HG03342 (cell line): ENCODE results near the gene ETNK1.
A peak's percentile ranks its signal among the peaks of the same experiment; 100 is the strongest.
"Not testable (repeated sequence)": the region's sequence is repeated elsewhere in the genome, so short reads cannot be mapped to it uniquely, and the experiment has no call there.

Experiments
- ATAC-seq: cut with Tn5 transposase; IDR thresholded peaks from one replicate; pipeline ENCODE4 v1.9.1; 2021; ENCODE audit warnings: mild to moderate bottlenecking, moderate library complexity; ENCODE audit not compliant: unreplicated experiment

ETNK1 gene

GRCh38 chr12:22686193-22686592, 61.2 kb downstream of the ETNK1 start:
- ATAC-seq: no peak

GRCh38 chr12:22687361-22688076, 62.5 kb downstream of the ETNK1 start:
- ATAC-seq: peak; percentile 81

- no peak for ATAC-seq
Measured at GRCh38 chr12:22689876-22690275, 64.9 kb downstream of the ETNK1 start.

GRCh38 chr12:22691319-22691718, 66.3 kb downstream of the ETNK1 start:
- no peak for ATAC-seq

GRCh38 chr12:22692467-22692866, 67.5 kb downstream of the ETNK1 start:
- ATAC-seq: not testable (repeated sequence)

GRCh38 chr12:22692964-22693555, 68.1 kb downstream of the ETNK1 start:
- ATAC-seq: no peak

GRCh38 chr12:22698576-22698975, 73.6 kb downstream of the ETNK1 start:
- no peak for ATAC-seq

- ATAC-seq: not testable (repeated sequence)
Measured at GRCh38 chr12:22699705-22700104, 74.7 kb downstream of the ETNK1 start.

- ATAC-seq: no peak
Measured at GRCh38 chr12:22700106-22700505, 75.1 kb downstream of the ETNK1 start.

- not testable (repeated sequence) for ATAC-seq
Measured at GRCh38 chr12:22701216-22701809, 76.3 kb downstream of the ETNK1 start.

- no peak for ATAC-seq
Measured at GRCh38 chr12:22702690-22703089, 77.7 kb downstream of the ETNK1 start.

- ATAC-seq: peak; percentile 88
Measured at GRCh38 chr12:22709292-22709691, 84.3 kb downstream of the ETNK1 start.

- ATAC-seq: no peak
Measured at GRCh38 chr12:22712083-22712482, 87.1 kb downstream of the ETNK1 start.

- no peak for ATAC-seq
Measured at GRCh38 chr12:22715254-22715653, 90.3 kb downstream of the ETNK1 start.

GRCh38 chr12:22719745-22720144, 94.8 kb downstream of the ETNK1 start:
- ATAC-seq: no peak

GRCh38 chr12:22722081-22722480, 97.1 kb downstream of the ETNK1 start:
- no peak for ATAC-seq

GRCh38 chr12:22722779-22723178, 97.8 kb downstream of the ETNK1 start:
- ATAC-seq: no peak

GRCh38 chr12:22728987-22729386, 104.0 kb downstream of the ETNK1 start:
- no peak for ATAC-seq

GRCh38 chr12:22729431-22729956, 104.5 kb downstream of the ETNK1 start:
- no peak for ATAC-seq

GRCh38 chr12:22729957-22730443, 105.0 kb downstream of the ETNK1 start:
- ATAC-seq: no peak

- ATAC-seq: no peak
Measured at GRCh38 chr12:22731236-22731635, 106.3 kb downstream of the ETNK1 start.

- no peak for ATAC-seq
Measured at GRCh38 chr12:22733756-22734155, 108.8 kb downstream of the ETNK1 start.
